Loucy (cell line): ENCODE data around the gene PPIP5K1.

Experiments
- EZH2phosphoT487 ChIP-seq: fragments of 200-600 bp; IDR thresholded peaks from 2 replicates; pipeline ENCODE4 v1.6.1; 2018; ENCODE audit warnings: antibody characterized with exemption, mild to moderate bottlenecking, moderate library complexity, borderline replicate concordance
- TF ChIP-seq, protein P1 (sequence below): fragments of 200-600 bp; sonication (generic); conservative IDR thresholded peaks from 2 replicates; pipeline ENCODE4 v1.5.1; 2014; ENCODE audit warnings: mild to moderate bottlenecking, antibody characterized with exemption, low read length

- TF ChIP-seq, protein P1, sequence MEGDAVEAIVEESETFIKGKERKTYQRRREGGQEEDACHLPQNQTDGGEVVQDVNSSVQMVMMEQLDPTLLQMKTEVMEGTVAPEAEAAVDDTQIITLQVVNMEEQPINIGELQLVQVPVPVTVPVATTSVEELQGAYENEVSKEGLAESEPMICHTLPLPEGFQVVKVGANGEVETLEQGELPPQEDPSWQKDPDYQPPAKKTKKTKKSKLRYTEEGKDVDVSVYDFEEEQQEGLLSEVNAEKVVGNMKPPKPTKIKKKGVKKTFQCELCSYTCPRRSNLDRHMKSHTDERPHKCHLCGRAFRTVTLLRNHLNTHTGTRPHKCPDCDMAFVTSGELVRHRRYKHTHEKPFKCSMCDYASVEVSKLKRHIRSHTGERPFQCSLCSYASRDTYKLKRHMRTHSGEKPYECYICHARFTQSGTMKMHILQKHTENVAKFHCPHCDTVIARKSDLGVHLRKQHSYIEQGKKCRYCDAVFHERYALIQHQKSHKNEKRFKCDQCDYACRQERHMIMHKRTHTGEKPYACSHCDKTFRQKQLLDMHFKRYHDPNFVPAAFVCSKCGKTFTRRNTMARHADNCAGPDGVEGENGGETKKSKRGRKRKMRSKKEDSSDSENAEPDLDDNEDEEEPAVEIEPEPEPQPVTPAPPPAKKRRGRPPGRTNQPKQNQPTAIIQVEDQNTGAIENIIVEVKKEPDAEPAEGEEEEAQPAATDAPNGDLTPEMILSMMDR, result no peak
- TF ChIP-seq EZH2phosphoT487, result no peak
Measured at GRCh38 chr15:43525131-43525530, 64.9 kb downstream of the PPIP5K1 start.
